Measurements from ENCODE around the gene PFKP. TPM values are rescaled to one million over a fixed set of nuclear protein-coding genes. Genes with fewer than 3 reads are reported as not detected.
"Not testable (repeated sequence)": the region's sequence is repeated elsewhere in the genome, so short reads cannot be mapped to it uniquely, and the experiment has no call there.

The PFKP gene
- total and polyA plus RNA-seq, 2 experiments from 2014 or later = 24.6 to 48.9 TPM

DNA sequence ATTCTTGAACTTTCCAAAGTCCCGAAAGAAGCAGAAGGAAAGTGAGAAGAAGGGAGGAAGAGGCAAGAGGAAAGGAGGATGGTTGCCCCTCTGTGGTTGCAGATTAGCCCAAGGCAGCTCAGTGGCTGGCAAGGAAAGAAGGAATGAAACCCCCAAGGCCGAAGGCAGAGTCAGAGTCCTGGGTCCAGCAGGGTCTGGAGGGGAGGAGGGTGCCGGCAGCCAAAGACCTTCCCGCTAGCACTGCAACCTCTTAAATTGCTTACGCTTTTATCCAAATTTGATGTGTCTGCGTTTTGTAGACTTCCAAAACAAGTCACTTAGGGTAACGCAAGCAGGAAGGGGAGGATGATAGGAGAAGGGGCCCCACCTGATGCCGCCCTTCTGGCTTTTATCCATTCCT is 7.4 kb upstream of the PFKP start:
- Histone ChIP-seq H3K9me2 (replicated peaks; ENCODE audit: insufficient read depth) (no peaks in the 10 kb centered on the region), H2AFZ (no peak overlapping the region), H3K27ac (no peak overlapping the region), H3K9me3 (ENCODE audit: low read depth) (no peaks in the 10 kb centered on the region), H3K4me1 (ENCODE audit: insufficient read depth) (no peaks in the 10 kb centered on the region), H3K36me3 (replicated peaks; ENCODE audit: insufficient read depth, low read depth) (no peaks in the 10 kb centered on the region), H3K4me3 (no peak overlapping the region), H4K20me1 (ENCODE audit: insufficient read depth, poor library complexity, severe bottlenecking) (no peaks in the 10 kb centered on the region), H3K79me2 (no peaks in the 10 kb centered on the region), H3K4me2 (no peak overlapping the region), H3K27me3 (no peaks in the 10 kb centered on the region)
- DNase-seq (ENCODE audit: low spot score) = no peak
- TF ChIP-seq EZH2 (IDR thresholded peaks at IDR 0.05; ENCODE audit: borderline replicate concordance) (no peak), EZH2phosphoT487 (IDR thresholded peaks at IDR 0.05; ENCODE audit: low read depth, severe bottlenecking, unreplicated experiment) (no peak)
- TF ChIP-seq, protein P1, sequence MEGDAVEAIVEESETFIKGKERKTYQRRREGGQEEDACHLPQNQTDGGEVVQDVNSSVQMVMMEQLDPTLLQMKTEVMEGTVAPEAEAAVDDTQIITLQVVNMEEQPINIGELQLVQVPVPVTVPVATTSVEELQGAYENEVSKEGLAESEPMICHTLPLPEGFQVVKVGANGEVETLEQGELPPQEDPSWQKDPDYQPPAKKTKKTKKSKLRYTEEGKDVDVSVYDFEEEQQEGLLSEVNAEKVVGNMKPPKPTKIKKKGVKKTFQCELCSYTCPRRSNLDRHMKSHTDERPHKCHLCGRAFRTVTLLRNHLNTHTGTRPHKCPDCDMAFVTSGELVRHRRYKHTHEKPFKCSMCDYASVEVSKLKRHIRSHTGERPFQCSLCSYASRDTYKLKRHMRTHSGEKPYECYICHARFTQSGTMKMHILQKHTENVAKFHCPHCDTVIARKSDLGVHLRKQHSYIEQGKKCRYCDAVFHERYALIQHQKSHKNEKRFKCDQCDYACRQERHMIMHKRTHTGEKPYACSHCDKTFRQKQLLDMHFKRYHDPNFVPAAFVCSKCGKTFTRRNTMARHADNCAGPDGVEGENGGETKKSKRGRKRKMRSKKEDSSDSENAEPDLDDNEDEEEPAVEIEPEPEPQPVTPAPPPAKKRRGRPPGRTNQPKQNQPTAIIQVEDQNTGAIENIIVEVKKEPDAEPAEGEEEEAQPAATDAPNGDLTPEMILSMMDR (IDR thresholded peaks at IDR 0.05; ENCODE audit: poor library complexity) = no peak
- WGBS (ENCODE audit: low lambda C conversion rate, missing lambda C conversion rate) = 60% methylated on average over 8 of the region's 8 CpGs

DNA sequence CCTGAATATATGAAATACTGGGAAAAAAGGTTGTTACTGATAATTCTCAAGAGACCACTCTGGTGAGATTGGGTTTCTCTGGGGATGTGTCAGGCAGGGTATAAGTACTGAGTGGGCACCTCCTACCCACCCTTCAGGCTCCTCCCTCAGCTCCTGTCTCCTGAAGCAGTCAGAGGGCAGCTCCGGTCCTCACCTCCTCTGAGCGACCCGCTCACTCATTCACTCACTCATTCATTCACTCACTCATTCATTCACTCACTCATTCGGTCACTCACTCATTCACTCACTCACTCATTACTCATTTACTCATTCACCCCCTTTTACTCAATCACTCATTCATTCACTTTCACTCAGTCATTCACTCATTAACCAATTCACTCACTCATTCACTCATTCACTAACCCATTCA is 6.9 kb upstream of the PFKP start:
- 94% methylated on average over 4 of the region's 4 CpGs for WGBS (ENCODE audit: low lambda C conversion rate, missing lambda C conversion rate)

DNA sequence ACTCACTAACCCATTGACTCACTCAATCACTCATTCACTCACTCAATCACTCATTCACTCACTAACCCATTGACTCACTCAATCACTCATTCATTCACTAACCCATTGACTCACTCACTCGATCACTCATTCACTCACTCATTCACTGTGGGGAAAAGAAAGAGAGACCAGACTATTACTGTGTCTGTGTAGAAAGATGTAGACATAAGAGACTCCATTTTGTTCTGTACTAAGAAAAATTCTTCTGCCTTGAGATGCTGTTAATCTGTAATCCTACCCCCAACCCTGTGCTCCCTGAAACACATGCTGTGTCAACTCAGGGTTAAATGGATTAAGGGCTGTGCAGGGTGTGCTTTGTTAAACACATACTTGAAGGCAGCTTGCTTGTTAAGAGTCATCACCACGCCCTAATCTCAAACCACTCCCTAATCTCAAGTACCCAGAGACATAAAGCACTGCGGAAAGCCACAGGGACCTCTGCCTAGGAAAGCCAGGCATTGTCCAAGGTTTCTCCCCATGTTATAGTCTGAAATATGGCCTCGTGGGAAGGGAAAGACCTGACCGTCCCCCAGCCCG is 5.9 kb upstream of the PFKP start:
- not testable (repeated sequence) for H4K20me1 ChIP-seq (ENCODE audit: insufficient read depth, poor library complexity, severe bottlenecking); H2AFZ ChIP-seq; H3K4me1 ChIP-seq (ENCODE audit: insufficient read depth); DNase-seq (ENCODE audit: low spot score); H3K4me2 ChIP-seq; H3K27ac ChIP-seq; H3K36me3 ChIP-seq (replicated peaks; ENCODE audit: insufficient read depth, low read depth); H3K9me3 ChIP-seq (ENCODE audit: low read depth); H3K9me2 ChIP-seq (replicated peaks; ENCODE audit: insufficient read depth); H3K4me3 ChIP-seq; H3K79me2 ChIP-seq
- H3K27me3 ChIP-seq = peaks cover 12% of the 10 kb centered on the region
- WGBS (ENCODE audit: low lambda C conversion rate, missing lambda C conversion rate) = 46% methylated on average over 6 of the region's 6 CpGs

More for the DNA sequence above, 6.9 kb upstream of the PFKP start:
- peaks cover 3% of the 10 kb centered on the region for H3K27me3 ChIP-seq
- H3K9me2 ChIP-seq (replicated peaks; ENCODE audit: insufficient read depth) = no peaks in the 10 kb centered on the region
- no peaks in the 10 kb centered on the region for H3K9me3 ChIP-seq (ENCODE audit: low read depth)
- H3K36me3 ChIP-seq (replicated peaks; ENCODE audit: insufficient read depth, low read depth) = no peaks in the 10 kb centered on the region
- H3K79me2 ChIP-seq = no peaks in the 10 kb centered on the region
- H3K27ac ChIP-seq = no peak overlapping the region
- no peak for DNase-seq (ENCODE audit: low spot score)
- H3K4me3 ChIP-seq = no peak overlapping the region
- no peak overlapping the region for H2AFZ ChIP-seq
- TF ChIP-seq EZH2 (IDR thresholded peaks at IDR 0.05; ENCODE audit: borderline replicate concordance) (no peak), EZH2phosphoT487 (IDR thresholded peaks at IDR 0.05; ENCODE audit: low read depth, severe bottlenecking, unreplicated experiment) (no peak)
- TF ChIP-seq, protein P1 (IDR thresholded peaks at IDR 0.05; ENCODE audit: poor library complexity) = no peak
- no peak overlapping the region for H3K4me2 ChIP-seq
- H4K20me1 ChIP-seq (ENCODE audit: insufficient read depth, poor library complexity, severe bottlenecking) = no peaks in the 10 kb centered on the region
- no peaks in the 10 kb centered on the region for H3K4me1 ChIP-seq (ENCODE audit: insufficient read depth)

DNA sequence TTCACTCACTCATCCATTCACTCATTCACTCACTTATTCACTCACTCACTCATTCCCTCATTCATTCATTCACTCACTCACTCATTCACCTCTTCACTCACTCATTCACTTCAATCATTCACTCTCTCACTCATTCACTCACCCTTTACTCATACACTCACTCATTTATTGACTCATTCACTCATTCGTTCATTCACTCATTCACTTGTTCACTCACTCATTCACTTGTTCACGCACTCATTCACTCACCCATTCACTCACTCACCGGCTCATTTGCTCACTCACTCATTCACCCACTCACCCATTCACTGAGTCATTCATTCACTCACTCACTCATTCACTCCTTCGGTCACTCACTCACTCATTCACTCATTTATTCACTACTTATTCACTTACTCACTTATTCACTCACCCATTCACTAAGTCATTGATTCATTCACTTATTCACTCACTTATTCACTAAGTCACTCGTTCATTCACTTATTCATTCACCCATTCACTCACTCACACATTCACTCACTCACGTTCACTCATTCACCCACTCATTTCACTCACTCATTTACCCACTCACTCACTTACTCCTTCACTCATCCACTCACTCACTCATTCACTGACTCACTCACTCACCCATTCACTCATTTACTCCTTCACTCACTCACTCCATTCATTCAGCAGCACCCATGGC is 4.7 kb upstream of the PFKP start:
- Histone ChIP-seq H3K79me2 (no peaks in the 10 kb centered on the region), H3K9me3 (ENCODE audit: low read depth) (no peaks in the 10 kb centered on the region), H3K36me3 (replicated peaks; ENCODE audit: insufficient read depth, low read depth) (no peaks in the 10 kb centered on the region), H3K4me1 (ENCODE audit: insufficient read depth) (peaks cover 5% of the 10 kb centered on the region), H3K4me2 (no peak overlapping the region), H3K9me2 (replicated peaks; ENCODE audit: insufficient read depth) (no peaks in the 10 kb centered on the region), H2AFZ (no peak overlapping the region), H3K4me3 (no peak overlapping the region), H3K27ac (no peak overlapping the region), H3K27me3 (peaks cover 22% of the 10 kb centered on the region), H4K20me1 (ENCODE audit: insufficient read depth, poor library complexity, severe bottlenecking) (no peaks in the 10 kb centered on the region)
- DNase-seq (ENCODE audit: low spot score) = no peak
- 93% methylated on average over 6 of the region's 6 CpGs for WGBS (ENCODE audit: low lambda C conversion rate, missing lambda C conversion rate)
- TF ChIP-seq EZH2phosphoT487 (IDR thresholded peaks at IDR 0.05; ENCODE audit: low read depth, severe bottlenecking, unreplicated experiment) = no peak
- TF ChIP-seq, protein P1 (IDR thresholded peaks at IDR 0.05; ENCODE audit: poor library complexity) = no peak
- TF ChIP-seq EZH2 (IDR thresholded peaks at IDR 0.05; ENCODE audit: borderline replicate concordance) = no peak
